HepG2 (cell line): ENCODE results near the gene RILP. TPM values are rescaled to one million over a fixed set of nuclear protein-coding genes. Genes with fewer than 3 reads are reported as not detected.

Source experiments
- BCL6 ChIP-seq: IDR thresholded peaks from 2 replicates; pipeline ENCODE4 v1.6.1; 2016; ENCODE audit warnings: missing genetic modification reagents, missing compliant biosample characterization
- BRD4 ChIP-seq: sonication (generic); formaldehyde crosslinking; IDR thresholded peaks from 2 replicates; pipeline ENCODE4 v1.4.0; 2020; ENCODE audit warnings: missing genetic modification reagents
- ESRRA ChIP-seq: sonication (generic); formaldehyde crosslinking; IDR thresholded peaks from 2 replicates; pipeline ENCODE4 v1.5.1; 2020; ENCODE audit warnings: mild to moderate bottlenecking, low read depth, missing genetic modification reagents
- ETV5 ChIP-seq: IDR thresholded peaks from 2 replicates; pipeline ENCODE4 v1.6.1; 2018; ENCODE audit warnings: missing biosample characterization, missing genetic modification reagents, inconsistent platforms, borderline replicate concordance
- HES4 ChIP-seq: sonication (generic); formaldehyde crosslinking; IDR thresholded peaks from 2 replicates; pipeline ENCODE4 v1.9.0; 2021; ENCODE audit warnings: mild to moderate bottlenecking, missing genetic modification reagents, borderline replicate concordance
- HOXA9 ChIP-seq: sonication (generic); formaldehyde crosslinking; IDR thresholded peaks from 2 replicates; pipeline ENCODE4 v1.8.1; 2022; ENCODE audit warnings: missing genetic modification reagents, mild to moderate bottlenecking, moderate library complexity, borderline replicate concordance
- RARA ChIP-seq: IDR thresholded peaks from 2 replicates; pipeline ENCODE4 v1.6.1; 2016; ENCODE audit warnings: missing genetic modification reagents, missing compliant biosample characterization
- RFXANK ChIP-seq: IDR thresholded peaks from 2 replicates; pipeline ENCODE4 v1.6.1; 2016
- SAP130 ChIP-seq: IDR thresholded peaks from 2 replicates; pipeline ENCODE4 v1.6.1; 2016; ENCODE audit warnings: low read depth
- WIZ ChIP-seq: sonication (generic); formaldehyde crosslinking; IDR thresholded peaks from 2 replicates; pipeline ENCODE4 v1.5.1; 2020; ENCODE audit warnings: mild to moderate bottlenecking, missing genetic modification reagents
- ZFP36L1 ChIP-seq: sonication (generic); formaldehyde crosslinking; IDR thresholded peaks from 2 replicates; pipeline ENCODE4 v1.8.0; 2022; ENCODE audit warnings: mild to moderate bottlenecking, missing genetic modification reagents, moderate library complexity
- ZFP37 ChIP-seq: sonication (generic); formaldehyde crosslinking; IDR thresholded peaks from 2 replicates; pipeline ENCODE4 v1.4.0; 2020; ENCODE audit warnings: missing genetic modification reagents, borderline replicate concordance
- ZMYM3 ChIP-seq: sonication (generic); formaldehyde crosslinking; IDR thresholded peaks from 2 replicates; pipeline ENCODE4 v1.5.1; 2020; ENCODE audit warnings: mild to moderate bottlenecking, missing genetic modification reagents
- ZNF317 ChIP-seq: sonication (generic); formaldehyde crosslinking; IDR thresholded peaks from 2 replicates; pipeline ENCODE4 v1.5.0; 2020; ENCODE audit warnings: mild to moderate bottlenecking, missing genetic modification reagents
- ZNF510 ChIP-seq: sonication (generic); formaldehyde crosslinking; IDR thresholded peaks from 2 replicates; pipeline ENCODE4 v1.4.0; 2020; ENCODE audit warnings: low read depth, mild to moderate bottlenecking, missing genetic modification reagents
- ZNF761 ChIP-seq: sonication (generic); formaldehyde crosslinking; conservative IDR thresholded peaks from 2 replicates; pipeline ENCODE4 v1.4.0; 2020; ENCODE audit warnings: mild to moderate bottlenecking, missing genetic modification reagents
- ZSCAN29 ChIP-seq: sonication (generic); formaldehyde crosslinking; conservative IDR thresholded peaks from 2 replicates; pipeline ENCODE4 v1.4.0; 2020; ENCODE audit warnings: mild to moderate bottlenecking, missing genetic modification reagents
- polyA plus RNA-seq, 8 experiments: library from polyadenylated mRNA; depleted of rRNA in 3 of 8; stranded (reverse) in 7 of 8; unstranded in 1 of 8; fragments of >200 nt; fragmentation: Illumina TruSeq in 4 of 8; extraction: Trizol in 4 of 8; gene quantifications; 2 replicates each; pipeline versions ENCODE4 v1.2.1 to v1.2.3, GENCODE V29; 2011 to 2016; ENCODE audit warnings: low read depth in 4 of 8, missing spikeins in 1 of 8, mixed read lengths in 1 of 8; ENCODE audit not compliant: insufficient read depth in 1 of 8
- total RNA-seq, 5 experiments: library from RNA; depleted of rRNA; stranded (reverse); fragments of >200 nt; fragmentation: Illumina TruSeq; extraction: Trizol; gene quantifications; 2 replicates each; pipeline ENCODE4 v1.2.3, GENCODE V29; 2016; ENCODE audit warnings: low read depth in 1 of 5
- TF ChIP-seq, protein P1 (sequence below): sonication (generic); formaldehyde crosslinking; IDR thresholded peaks from 2 replicates; pipeline ENCODE4; 2020; ENCODE audit warnings: missing genetic modification reagents, mild to moderate bottlenecking, borderline replicate concordance
- TF ChIP-seq, protein P2 (sequence below): sonication (generic); formaldehyde crosslinking; IDR thresholded peaks from 2 replicates; pipeline ENCODE4 v1.5.1; 2020; ENCODE audit warnings: mild to moderate bottlenecking, missing genetic modification reagents, moderate library complexity
- TF ChIP-seq, protein P3 (sequence below): sonication (generic); formaldehyde crosslinking; IDR thresholded peaks from 2 replicates; pipeline ENCODE4 v1.4.0; 2020; ENCODE audit warnings: mild to moderate bottlenecking, missing genetic modification reagents
- TF ChIP-seq, protein P4 (sequence below): sonication (generic); formaldehyde crosslinking; IDR thresholded peaks from 2 replicates; pipeline ENCODE4 v1.5.0; 2020; ENCODE audit warnings: missing genetic modification reagents

The RILP gene
- total and polyA plus RNA-seq, 2 of the 13 experiments (the other 11 are each of a cell fraction or from before 2014, with no cell fraction given), result 6.6 to 8.1 TPM

DNA sequence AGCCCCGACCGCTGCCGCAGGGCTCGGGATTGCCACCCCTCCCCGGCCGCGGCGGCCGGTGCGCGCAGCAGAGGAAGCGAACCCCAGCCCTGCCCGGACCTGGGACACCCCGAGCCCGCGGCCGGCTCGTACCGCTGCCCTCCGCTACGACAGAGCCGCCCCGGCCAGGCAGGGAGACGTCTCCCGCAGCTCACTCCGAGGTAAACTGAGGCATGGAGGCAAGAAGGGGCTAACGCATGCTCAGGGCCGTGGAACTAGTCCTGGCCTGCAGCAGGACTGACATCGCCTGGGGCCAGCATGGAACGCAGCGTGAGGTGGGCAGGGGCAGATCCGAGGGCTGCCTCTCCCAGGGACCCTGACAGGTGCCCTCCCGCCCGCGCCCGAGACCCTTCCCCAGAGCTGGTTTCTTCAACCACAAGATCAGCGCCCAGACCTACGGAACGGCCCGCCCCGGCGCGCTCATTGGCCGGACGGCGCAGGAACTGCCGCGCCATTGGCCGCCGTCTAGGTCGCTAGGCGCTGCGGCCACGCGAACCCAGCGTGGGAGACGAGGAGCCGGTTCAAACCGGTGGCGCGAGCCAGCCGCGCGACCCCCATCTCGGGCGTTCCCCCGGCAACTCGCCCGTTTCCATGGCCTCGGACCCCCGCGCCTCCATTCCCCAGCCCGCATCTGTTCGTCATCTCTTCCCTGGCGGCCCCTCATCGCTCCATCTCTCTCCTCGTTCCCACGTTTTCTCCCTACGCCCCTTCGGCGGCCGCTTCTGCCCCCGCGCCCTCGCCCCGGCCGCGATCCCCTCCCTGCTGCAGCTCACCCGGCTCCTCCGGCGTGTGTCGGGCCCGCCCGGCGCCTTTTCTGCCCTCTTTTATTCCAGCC is 21.4 kb downstream of the RILP start, which contains the start of gene SLC43A2 (continued):
- TF ChIP-seq SAP130 (CRISPR knock-in tag), result peak; percentile 73
- no peak; the same call in 1 of the 2 replicates for TF ChIP-seq ZNF510 (CRISPR knock-in tag)
- peak; percentile 71 for TF ChIP-seq ZMYM3 (CRISPR knock-in tag)
- no peak for TF ChIP-seq ZFP37 (CRISPR knock-in tag)
- TF ChIP-seq, protein P1, sequence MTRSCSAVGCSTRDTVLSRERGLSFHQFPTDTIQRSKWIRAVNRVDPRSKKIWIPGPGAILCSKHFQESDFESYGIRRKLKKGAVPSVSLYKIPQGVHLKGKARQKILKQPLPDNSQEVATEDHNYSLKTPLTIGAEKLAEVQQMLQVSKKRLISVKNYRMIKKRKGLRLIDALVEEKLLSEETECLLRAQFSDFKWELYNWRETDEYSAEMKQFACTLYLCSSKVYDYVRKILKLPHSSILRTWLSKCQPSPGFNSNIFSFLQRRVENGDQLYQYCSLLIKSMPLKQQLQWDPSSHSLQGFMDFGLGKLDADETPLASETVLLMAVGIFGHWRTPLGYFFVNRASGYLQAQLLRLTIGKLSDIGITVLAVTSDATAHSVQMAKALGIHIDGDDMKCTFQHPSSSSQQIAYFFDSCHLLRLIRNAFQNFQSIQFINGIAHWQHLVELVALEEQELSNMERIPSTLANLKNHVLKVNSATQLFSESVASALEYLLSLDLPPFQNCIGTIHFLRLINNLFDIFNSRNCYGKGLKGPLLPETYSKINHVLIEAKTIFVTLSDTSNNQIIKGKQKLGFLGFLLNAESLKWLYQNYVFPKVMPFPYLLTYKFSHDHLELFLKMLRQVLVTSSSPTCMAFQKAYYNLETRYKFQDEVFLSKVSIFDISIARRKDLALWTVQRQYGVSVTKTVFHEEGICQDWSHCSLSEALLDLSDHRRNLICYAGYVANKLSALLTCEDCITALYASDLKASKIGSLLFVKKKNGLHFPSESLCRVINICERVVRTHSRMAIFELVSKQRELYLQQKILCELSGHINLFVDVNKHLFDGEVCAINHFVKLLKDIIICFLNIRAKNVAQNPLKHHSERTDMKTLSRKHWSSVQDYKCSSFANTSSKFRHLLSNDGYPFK (CRISPR knock-in tag), result peak; percentile 61; the same call in 1 of the 2 replicates
- no peak for TF ChIP-seq ESRRA
- no peak for TF ChIP-seq WIZ (CRISPR knock-in tag)
- no peak for TF ChIP-seq RFXANK (CRISPR knock-in tag)
- TF ChIP-seq BCL6 (CRISPR knock-in tag), result no peak
- no peak; the same call in 1 of the 2 replicates for TF ChIP-seq HOXA9 (CRISPR knock-in tag)
- TF ChIP-seq HES4 (CRISPR knock-in tag), result no peak
- TF ChIP-seq ETV5 (CRISPR knock-in tag), result no peak
- 0 out of 2 replicates have a peak, but pooled peaks have one; percentile 9 for TF ChIP-seq RARA
- TF ChIP-seq, protein P2, sequence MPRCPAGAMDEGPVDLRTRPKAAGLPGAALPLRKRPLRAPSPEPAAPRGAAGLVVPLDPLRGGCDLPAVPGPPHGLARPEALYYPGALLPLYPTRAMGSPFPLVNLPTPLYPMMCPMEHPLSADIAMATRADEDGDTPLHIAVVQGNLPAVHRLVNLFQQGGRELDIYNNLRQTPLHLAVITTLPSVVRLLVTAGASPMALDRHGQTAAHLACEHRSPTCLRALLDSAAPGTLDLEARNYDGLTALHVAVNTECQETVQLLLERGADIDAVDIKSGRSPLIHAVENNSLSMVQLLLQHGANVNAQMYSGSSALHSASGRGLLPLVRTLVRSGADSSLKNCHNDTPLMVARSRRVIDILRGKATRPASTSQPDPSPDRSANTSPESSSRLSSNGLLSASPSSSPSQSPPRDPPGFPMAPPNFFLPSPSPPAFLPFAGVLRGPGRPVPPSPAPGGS, result 0 out of 2 replicates have a peak, but pooled peaks have one; percentile 56
- TF ChIP-seq BRD4 (CRISPR knock-in tag), result no peak; the same call in 1 of the 2 replicates
- TF ChIP-seq ZNF317 (CRISPR knock-in tag), result no peak
- TF ChIP-seq, protein P3, sequence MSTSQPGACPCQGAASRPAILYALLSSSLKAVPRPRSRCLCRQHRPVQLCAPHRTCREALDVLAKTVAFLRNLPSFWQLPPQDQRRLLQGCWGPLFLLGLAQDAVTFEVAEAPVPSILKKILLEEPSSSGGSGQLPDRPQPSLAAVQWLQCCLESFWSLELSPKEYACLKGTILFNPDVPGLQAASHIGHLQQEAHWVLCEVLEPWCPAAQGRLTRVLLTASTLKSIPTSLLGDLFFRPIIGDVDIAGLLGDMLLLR, result peak; percentile 60; the same call in 1 of the 2 replicates
- no peak for TF ChIP-seq ZSCAN29 (CRISPR knock-in tag)
- TF ChIP-seq, protein P4, sequence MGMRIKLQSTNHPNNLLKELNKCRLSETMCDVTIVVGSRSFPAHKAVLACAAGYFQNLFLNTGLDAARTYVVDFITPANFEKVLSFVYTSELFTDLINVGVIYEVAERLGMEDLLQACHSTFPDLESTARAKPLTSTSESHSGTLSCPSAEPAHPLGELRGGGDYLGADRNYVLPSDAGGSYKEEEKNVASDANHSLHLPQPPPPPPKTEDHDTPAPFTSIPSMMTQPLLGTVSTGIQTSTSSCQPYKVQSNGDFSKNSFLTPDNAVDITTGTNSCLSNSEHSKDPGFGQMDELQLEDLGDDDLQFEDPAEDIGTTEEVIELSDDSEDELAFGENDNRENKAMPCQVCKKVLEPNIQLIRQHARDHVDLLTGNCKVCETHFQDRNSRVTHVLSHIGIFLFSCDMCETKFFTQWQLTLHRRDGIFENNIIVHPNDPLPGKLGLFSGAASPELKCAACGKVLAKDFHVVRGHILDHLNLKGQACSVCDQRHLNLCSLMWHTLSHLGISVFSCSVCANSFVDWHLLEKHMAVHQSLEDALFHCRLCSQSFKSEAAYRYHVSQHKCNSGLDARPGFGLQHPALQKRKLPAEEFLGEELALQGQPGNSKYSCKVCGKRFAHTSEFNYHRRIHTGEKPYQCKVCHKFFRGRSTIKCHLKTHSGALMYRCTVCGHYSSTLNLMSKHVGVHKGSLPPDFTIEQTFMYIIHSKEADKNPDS (CRISPR knock-in tag), result no peak
- no peak for TF ChIP-seq ZFP36L1 (CRISPR knock-in tag)
- TF ChIP-seq ZNF761 (CRISPR knock-in tag), result 0 out of 2 replicates have a peak, but pooled peaks have one; percentile 13
